Fibroblast of the aortic adventitia (primary cell): Measurements from ENCODE around the gene KDM3B. TPM values are rescaled to one million over a fixed set of nuclear protein-coding genes. Genes with fewer than 3 reads are reported as not detected.
"Not testable (repeated sequence)": the region's sequence is repeated elsewhere in the genome, so short reads cannot be mapped to it uniquely, and the experiment has no call there.

Experiments used
- DNase-seq: peaks from one replicate; pipeline ENCODE4 v3.0.0-alpha.2; 2010; ENCODE audit warnings: low read depth
- H3K4me3 ChIP-seq: 2 replicates; pipeline ENCODE4 v1.5.1; 2011; ENCODE audit warnings: low read depth, mild to moderate bottlenecking, control low read depth, low read length, moderate library complexity
- CTCF ChIP-seq: IDR thresholded peaks from 2 replicates; pipeline ENCODE4 v1.5.1; 2011; ENCODE audit warnings: mild to moderate bottlenecking, low read length, control low read depth, inconsistent platforms; ENCODE audit not compliant: insufficient read depth
- total RNA-seq: library from RNA; depleted of rRNA; stranded (reverse); fragments of >200 nt; gene quantifications from 2 replicates; pipeline ENCODE4 v1.2.3, GENCODE V29; 2012; ENCODE audit warnings: low replicate concordance

KDM3B gene
- total RNA-seq, 1 donor = 47.1 TPM

- TF ChIP-seq CTCF = no peak
- DNase-seq = no peak
- H3K4me3 ChIP-seq = no peak overlapping the region
Measured at GRCh38 chr5:138469540-138470321, 117.2 kb downstream of the KDM3B start.

- H3K4me3 ChIP-seq = no peak overlapping the region
- TF ChIP-seq CTCF = no peak
- peak; percentile 89 for DNase-seq
Measured at GRCh38 chr5:138470322-138471051, 118.0 kb downstream of the KDM3B start.

GRCh38 chr5:138471052-138471361, 118.5 kb downstream of the KDM3B start:
- TF ChIP-seq CTCF = no peak
- no peak for DNase-seq
- no peak overlapping the region for H3K4me3 ChIP-seq

- H3K4me3 ChIP-seq = no peak overlapping the region
- TF ChIP-seq CTCF = no peak
- DNase-seq = no peak
Measured at GRCh38 chr5:138472353-138472752, 119.9 kb downstream of the KDM3B start.

GRCh38 chr5:138473151-138473550, 120.7 kb downstream of the KDM3B start:
- not testable (repeated sequence) for H3K4me3 ChIP-seq, DNase-seq

GRCh38 chr5:138476918-138477317, 124.4 kb downstream of the KDM3B start:
- no peak for TF ChIP-seq CTCF
- H3K4me3 ChIP-seq = no peak overlapping the region
- DNase-seq = no peak

GRCh38 chr5:138482638-138483037, 130.2 kb downstream of the KDM3B start:
- H3K4me3 ChIP-seq = no peak overlapping the region
- TF ChIP-seq CTCF = no peak
- DNase-seq = no peak
